D721Med (cell line): ENCODE measurements around the gene OPTN.

Source experiments
- DNase-seq: peaks from one replicate; pipeline ENCODE4 v3.0.0; 2011; ENCODE audit warnings: low spot score; ENCODE audit not compliant: insufficient read length
- FAIRE-seq: peaks from 2 replicates; lab custom pipeline; 2011; peaks lifted over from hg19 to GRCh38; lab: Jason Lieb, UNC
- CTCF ChIP-seq: IDR thresholded peaks from 2 replicates; pipeline ENCODE4 v1.5.1; 2012; ENCODE audit warnings: mild to moderate bottlenecking, control low read depth; ENCODE audit not compliant: insufficient read depth; ENCODE audit errors: missing control alignments

The OPTN gene

GRCh38 chr10:13161857-13162271 lies 61.9 kb downstream of the OPTN start:
- DNase-seq (no peak), FAIRE-seq (no peak)
- TF ChIP-seq CTCF, result no peak

- DNase-seq (no peak), FAIRE-seq (no peak)
- no peak for TF ChIP-seq CTCF
Measured at GRCh38 chr10:13163859-13164258, 63.9 kb downstream of the OPTN start.

GRCh38 chr10:13165177-13165576 lies 65.2 kb downstream of the OPTN start:
- FAIRE-seq (no peak), DNase-seq (no peak)
- no peak for TF ChIP-seq CTCF

- no peak for FAIRE-seq
- no peak for TF ChIP-seq CTCF
- DNase-seq, result no peak
Measured at GRCh38 chr10:13167568-13167967, 67.6 kb downstream of the OPTN start.

- FAIRE-seq (no peak), DNase-seq (no peak)
- no peak for TF ChIP-seq CTCF
Measured at GRCh38 chr10:13168781-13169180, 68.8 kb downstream of the OPTN start.

GRCh38 chr10:13173616-13174015 lies 73.7 kb downstream of the OPTN start:
- DNase-seq, result no peak
- TF ChIP-seq CTCF, result no peak
- FAIRE-seq, result no peak

GRCh38 chr10:13180788-13181187 lies 80.8 kb downstream of the OPTN start:
- no peak for TF ChIP-seq CTCF
- DNase-seq, result no peak
- FAIRE-seq, result no peak
